ENCODE results near the gene ULK2. TPM values are rescaled to one million over a fixed set of nuclear protein-coding genes. Genes with fewer than 3 reads are reported as not detected.
"Not testable (repeated sequence)": the region's sequence is repeated elsewhere in the genome, so short reads cannot be mapped to it uniquely, and the experiment has no call there.

ULK2 gene
- total RNA-seq, 1 experiment from 2014 or later: 12.7 TPM

DNA sequence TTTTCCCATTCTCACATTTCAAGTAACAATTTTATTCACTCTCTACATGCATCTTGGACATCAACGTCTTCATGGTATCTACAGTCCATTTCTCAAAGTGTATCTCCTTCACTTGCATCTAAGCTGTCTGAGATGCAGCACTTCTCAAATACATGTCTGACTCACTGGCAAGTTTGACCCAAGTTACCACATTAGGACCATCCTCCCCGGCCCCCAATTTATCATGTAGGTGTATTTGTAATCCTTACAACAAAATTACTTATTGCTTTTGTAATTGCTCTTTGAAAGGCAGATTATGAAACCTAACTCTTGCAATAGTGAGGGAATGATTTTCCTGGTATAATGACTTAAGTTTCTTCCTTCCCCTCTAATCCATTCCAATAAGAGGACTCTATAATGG, 28.9 kb upstream of the ULK2 start:
- CTCF ChIA-PET: no interaction called here
- DNase-seq (ENCODE audit: low read depth, low spot score): no peak
- Histone ChIP-seq H4K20me1 (ENCODE audit: insufficient read depth) (no peaks in the 10 kb centered on the region), H3K27me3 (ENCODE audit: insufficient read depth, low read length) (no peaks in the 10 kb centered on the region), H3K4me3 (replicated peaks in 1 of 2; ENCODE audit: low read depth in 1 of 2, low read length in 2 of 2) (no peak overlapping the region), H2AFZ (ENCODE audit: low read depth, low read length, poor library complexity, severe bottlenecking) (no peak overlapping the region), H3K9ac (ENCODE audit: low read length) (no peak overlapping the region), H3K79me2 (ENCODE audit: insufficient read depth, low read length) (no peaks in the 10 kb centered on the region), H3K4me1 (ENCODE audit: control insufficient read depth in 1 of 2, insufficient read depth in 2 of 2, low read length in 2 of 2) (peaks cover 16 to 17% of the 10 kb centered on the region in 2 experiments), H3K9me2 (ENCODE audit: insufficient read depth) (no peaks in the 10 kb centered on the region), H3K4me2 (ENCODE audit: low read length) (no peak overlapping the region), H3K27ac (ENCODE audit: low read depth, low read length) (no peak overlapping the region), H3K36me3 (ENCODE audit: control insufficient read depth in 1 of 2, insufficient read depth in 2 of 2, low read length in 2 of 2) (peaks cover 0 to 2% of the 10 kb centered on the region in 2 experiments; a peak in 1 of 4 replicates), H3K9me3 (ENCODE audit: control insufficient read depth in 1 of 2, insufficient read depth in 1 of 2, low read depth in 1 of 2, low read length in 2 of 2) (no peaks in the 10 kb centered on the region)
- intact Hi-C loops (cut with micrococcal nuclease): no loop called here
- no peak for ATAC-seq
- TF ChIP-seq RAD21 (IDR thresholded peaks at IDR 0.05; ENCODE audit: low read depth): no peak
- TF ChIP-seq, protein P1, sequence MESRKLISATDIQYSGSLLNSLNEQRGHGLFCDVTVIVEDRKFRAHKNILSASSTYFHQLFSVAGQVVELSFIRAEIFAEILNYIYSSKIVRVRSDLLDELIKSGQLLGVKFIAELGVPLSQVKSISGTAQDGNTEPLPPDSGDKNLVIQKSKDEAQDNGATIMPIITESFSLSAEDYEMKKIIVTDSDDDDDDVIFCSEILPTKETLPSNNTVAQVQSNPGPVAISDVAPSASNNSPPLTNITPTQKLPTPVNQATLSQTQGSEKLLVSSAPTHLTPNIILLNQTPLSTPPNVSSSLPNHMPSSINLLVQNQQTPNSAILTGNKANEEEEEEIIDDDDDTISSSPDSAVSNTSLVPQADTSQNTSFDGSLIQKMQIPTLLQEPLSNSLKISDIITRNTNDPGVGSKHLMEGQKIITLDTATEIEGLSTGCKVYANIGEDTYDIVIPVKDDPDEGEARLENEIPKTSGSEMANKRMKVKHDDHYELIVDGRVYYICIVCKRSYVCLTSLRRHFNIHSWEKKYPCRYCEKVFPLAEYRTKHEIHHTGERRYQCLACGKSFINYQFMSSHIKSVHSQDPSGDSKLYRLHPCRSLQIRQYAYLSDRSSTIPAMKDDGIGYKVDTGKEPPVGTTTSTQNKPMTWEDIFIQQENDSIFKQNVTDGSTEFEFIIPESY (IDR thresholded peaks at IDR 0.05; ENCODE audit: extremely low read depth, insufficient replicate concordance, low read length): no peak
- TF ChIP-seq JUND (IDR thresholded peaks at IDR 0.05): no peak
- TF ChIP-seq SIN3A (IDR thresholded peaks at IDR 0.05; ENCODE audit: low read depth): no peak
- no peak for TF ChIP-seq POLR2AphosphoS5 (IDR thresholded peaks at IDR 0.05; ENCODE audit: low read depth, low read length)
- TF ChIP-seq, protein P2, sequence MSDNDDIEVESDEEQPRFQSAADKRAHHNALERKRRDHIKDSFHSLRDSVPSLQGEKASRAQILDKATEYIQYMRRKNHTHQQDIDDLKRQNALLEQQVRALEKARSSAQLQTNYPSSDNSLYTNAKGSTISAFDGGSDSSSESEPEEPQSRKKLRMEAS (IDR thresholded peaks at IDR 0.05): no peak
- TF ChIP-seq CEBPB (IDR thresholded peaks at IDR 0.05; ENCODE audit: low read depth): no peak
- no peak for TF ChIP-seq YY1 (IDR thresholded peaks at IDR 0.05; ENCODE audit: extremely low read depth, insufficient replicate concordance, low read depth, low read length)
- TF ChIP-seq FOSL1 (IDR thresholded peaks at IDR 0.05; ENCODE audit: low read depth): no peak
- TF ChIP-seq, protein P3, sequence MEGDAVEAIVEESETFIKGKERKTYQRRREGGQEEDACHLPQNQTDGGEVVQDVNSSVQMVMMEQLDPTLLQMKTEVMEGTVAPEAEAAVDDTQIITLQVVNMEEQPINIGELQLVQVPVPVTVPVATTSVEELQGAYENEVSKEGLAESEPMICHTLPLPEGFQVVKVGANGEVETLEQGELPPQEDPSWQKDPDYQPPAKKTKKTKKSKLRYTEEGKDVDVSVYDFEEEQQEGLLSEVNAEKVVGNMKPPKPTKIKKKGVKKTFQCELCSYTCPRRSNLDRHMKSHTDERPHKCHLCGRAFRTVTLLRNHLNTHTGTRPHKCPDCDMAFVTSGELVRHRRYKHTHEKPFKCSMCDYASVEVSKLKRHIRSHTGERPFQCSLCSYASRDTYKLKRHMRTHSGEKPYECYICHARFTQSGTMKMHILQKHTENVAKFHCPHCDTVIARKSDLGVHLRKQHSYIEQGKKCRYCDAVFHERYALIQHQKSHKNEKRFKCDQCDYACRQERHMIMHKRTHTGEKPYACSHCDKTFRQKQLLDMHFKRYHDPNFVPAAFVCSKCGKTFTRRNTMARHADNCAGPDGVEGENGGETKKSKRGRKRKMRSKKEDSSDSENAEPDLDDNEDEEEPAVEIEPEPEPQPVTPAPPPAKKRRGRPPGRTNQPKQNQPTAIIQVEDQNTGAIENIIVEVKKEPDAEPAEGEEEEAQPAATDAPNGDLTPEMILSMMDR (IDR thresholded peaks at IDR 0.05 in 2 of 3, conservative IDR thresholded peaks at IDR 0.05 in 1 of 3; ENCODE audit: borderline replicate concordance in 1 of 3, insufficient read depth in 1 of 3, low read depth in 2 of 3, low read length in 2 of 3): no peak
- TF ChIP-seq, protein P4, sequence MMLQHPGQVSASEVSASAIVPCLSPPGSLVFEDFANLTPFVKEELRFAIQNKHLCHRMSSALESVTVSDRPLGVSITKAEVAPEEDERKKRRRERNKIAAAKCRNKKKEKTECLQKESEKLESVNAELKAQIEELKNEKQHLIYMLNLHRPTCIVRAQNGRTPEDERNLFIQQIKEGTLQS (IDR thresholded peaks at IDR 0.05): no peak
- no peak for TF ChIP-seq TCF7L2 (IDR thresholded peaks at IDR 0.05; ENCODE audit: borderline replicate concordance, extremely low read depth, insufficient read depth, insufficient read length)
- no peak for TF ChIP-seq EZH2 (IDR thresholded peaks at IDR 0.05)
- TF ChIP-seq EGR1 (IDR thresholded peaks at IDR 0.05; ENCODE audit: low read depth): no peak
- TF ChIP-seq SRF (IDR thresholded peaks at IDR 0.05; ENCODE audit: low read depth): no peak
- BruUV-seq (replicated peaks): no TSS peak
- RAD21 ChIA-PET (ENCODE audit: low non-redundant PET in 1 of 2, low total read pairs in 2 of 2, uncharacterized antibody in 2 of 2, unreplicated experiment in 2 of 2): no interaction called here
- POLR2A ChIA-PET: no interaction called here

DNA sequence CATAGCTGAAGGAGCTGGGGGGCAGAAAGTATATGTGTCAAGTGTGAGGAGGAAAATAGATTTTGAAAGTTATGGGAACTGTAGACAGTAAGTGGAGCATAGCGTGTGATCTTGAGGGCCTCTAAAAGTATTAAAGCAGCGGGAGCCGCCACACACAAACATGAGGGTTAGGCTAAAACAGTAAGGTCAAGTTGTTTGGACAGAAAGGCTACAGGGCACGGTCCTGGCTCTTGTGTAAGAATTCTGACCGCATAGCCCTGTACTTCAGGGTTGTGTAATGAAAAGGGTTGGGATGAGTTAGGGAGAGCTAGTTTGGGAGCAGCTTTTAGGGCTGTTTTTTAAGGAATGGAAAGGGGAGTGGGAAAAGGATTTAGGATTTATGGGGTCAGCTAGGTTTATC, 22.8 kb upstream of the ULK2 start:
- H3K4me3 ChIP-seq (replicated peaks in 1 of 2; ENCODE audit: low read depth in 1 of 2, low read length in 2 of 2); DNase-seq (ENCODE audit: low read depth, low spot score); H3K4me2 ChIP-seq (ENCODE audit: low read length); H3K9me2 ChIP-seq (ENCODE audit: insufficient read depth); RAD21 ChIA-PET (ENCODE audit: low non-redundant PET in 1 of 2, low total read pairs in 2 of 2, uncharacterized antibody in 2 of 2, unreplicated experiment in 2 of 2); POLR2A ChIA-PET; intact Hi-C loops (cut with micrococcal nuclease); H4K20me1 ChIP-seq (ENCODE audit: insufficient read depth); H3K9me3 ChIP-seq (ENCODE audit: control insufficient read depth in 1 of 2, insufficient read depth in 1 of 2, low read depth in 1 of 2, low read length in 2 of 2); H3K4me1 ChIP-seq (ENCODE audit: control insufficient read depth in 1 of 2, insufficient read depth in 2 of 2, low read length in 2 of 2); ATAC-seq; H3K27ac ChIP-seq (ENCODE audit: low read depth, low read length); H3K9ac ChIP-seq (ENCODE audit: low read length); H3K79me2 ChIP-seq (ENCODE audit: insufficient read depth, low read length); CTCF ChIA-PET; BruUV-seq (replicated peaks); H3K36me3 ChIP-seq (ENCODE audit: control insufficient read depth in 1 of 2, insufficient read depth in 2 of 2, low read length in 2 of 2); H2AFZ ChIP-seq (ENCODE audit: low read depth, low read length, poor library complexity, severe bottlenecking); H3K27me3 ChIP-seq (ENCODE audit: insufficient read depth, low read length): not testable (repeated sequence)
